ENCODE results near the gene LIFR. TPM values are rescaled to one million over a fixed set of nuclear protein-coding genes. Genes with fewer than 3 reads are reported as not detected.
A peak's percentile ranks its signal among the peaks of the same experiment; 100 is the strongest.
"Not testable (repeated sequence)": the region's sequence is repeated elsewhere in the genome, so short reads cannot be mapped to it uniquely, and the experiment has no call there.

LIFR gene
- total RNA-seq, 3 donors from 2014 or later, result 179 to 225 (median 222) TPM

DNA sequence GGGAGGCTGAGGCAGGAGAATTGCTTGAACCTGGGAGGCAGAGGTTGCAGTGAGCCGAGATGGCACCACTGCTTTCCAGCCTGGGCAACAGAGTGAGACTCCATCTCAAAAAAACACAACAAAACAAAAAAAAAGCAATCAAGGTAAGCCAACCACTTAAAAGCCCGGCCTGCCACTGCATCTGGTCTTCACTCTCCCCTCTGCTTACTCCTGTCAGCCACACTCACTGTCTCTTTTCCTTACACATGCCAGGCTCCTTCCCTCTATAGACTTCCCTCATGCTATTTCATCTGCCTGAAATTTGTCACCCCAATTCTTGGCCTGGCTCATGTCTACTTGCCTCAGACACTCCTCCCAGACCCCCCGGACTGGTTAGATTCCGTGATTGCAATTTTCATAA lies 17.6 kb upstream of the LIFR start:
- H3K9me3 ChIP-seq, result no peaks in the 10 kb centered on the region
- DNase-seq (ENCODE audit: low spot score in 2 of 2), result no peak
- no peaks in the 10 kb centered on the region for H3K27me3 ChIP-seq
- TF ChIP-seq POLR2AphosphoS5 (IDR thresholded peaks at IDR 0.05) (no peak), POLR2A (IDR thresholded peaks at IDR 0.05) (no peak)
- TF ChIP-seq, protein P1, sequence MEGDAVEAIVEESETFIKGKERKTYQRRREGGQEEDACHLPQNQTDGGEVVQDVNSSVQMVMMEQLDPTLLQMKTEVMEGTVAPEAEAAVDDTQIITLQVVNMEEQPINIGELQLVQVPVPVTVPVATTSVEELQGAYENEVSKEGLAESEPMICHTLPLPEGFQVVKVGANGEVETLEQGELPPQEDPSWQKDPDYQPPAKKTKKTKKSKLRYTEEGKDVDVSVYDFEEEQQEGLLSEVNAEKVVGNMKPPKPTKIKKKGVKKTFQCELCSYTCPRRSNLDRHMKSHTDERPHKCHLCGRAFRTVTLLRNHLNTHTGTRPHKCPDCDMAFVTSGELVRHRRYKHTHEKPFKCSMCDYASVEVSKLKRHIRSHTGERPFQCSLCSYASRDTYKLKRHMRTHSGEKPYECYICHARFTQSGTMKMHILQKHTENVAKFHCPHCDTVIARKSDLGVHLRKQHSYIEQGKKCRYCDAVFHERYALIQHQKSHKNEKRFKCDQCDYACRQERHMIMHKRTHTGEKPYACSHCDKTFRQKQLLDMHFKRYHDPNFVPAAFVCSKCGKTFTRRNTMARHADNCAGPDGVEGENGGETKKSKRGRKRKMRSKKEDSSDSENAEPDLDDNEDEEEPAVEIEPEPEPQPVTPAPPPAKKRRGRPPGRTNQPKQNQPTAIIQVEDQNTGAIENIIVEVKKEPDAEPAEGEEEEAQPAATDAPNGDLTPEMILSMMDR (IDR thresholded peaks at IDR 0.05), result no peak
- no peak overlapping the region for H3K4me3 ChIP-seq
- intact Hi-C loops (cut with DNase I; ENCODE audit: low total_unique reads), result no loop called here
- no peak overlapping the region for H3K27ac ChIP-seq
- no peaks in the 10 kb centered on the region for H3K4me1 ChIP-seq
- no peaks in the 10 kb centered on the region for H3K36me3 ChIP-seq

DNA sequence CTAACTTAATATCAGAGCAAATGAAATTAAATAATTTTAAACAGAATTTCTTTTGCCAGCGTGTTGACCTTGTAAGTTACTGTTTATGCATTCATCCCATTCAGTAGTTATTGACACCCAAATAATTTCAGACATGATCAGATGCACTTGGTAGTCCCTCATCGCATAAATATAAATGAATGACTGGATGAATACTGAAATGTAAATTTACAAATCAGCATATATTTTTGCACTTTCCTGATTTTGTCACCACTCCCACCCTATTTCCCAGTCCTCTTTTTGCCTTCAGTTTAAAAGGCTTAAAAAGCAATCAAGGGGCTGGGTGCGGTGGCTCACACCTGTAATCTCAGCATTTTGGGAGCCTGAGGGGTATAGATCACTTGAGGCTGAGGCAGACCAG lies 17.1 kb upstream of the LIFR start:
- Histone ChIP-seq H3K27me3 (no peaks in the 10 kb centered on the region), H3K4me1 (no peaks in the 10 kb centered on the region), H3K36me3 (no peaks in the 10 kb centered on the region), H3K9me3 (no peaks in the 10 kb centered on the region), H3K4me3 (no peak overlapping the region), H3K27ac (no peak overlapping the region)
- intact Hi-C loops (cut with DNase I; ENCODE audit: low total_unique reads), result no loop called here
- TF ChIP-seq POLR2A (IDR thresholded peaks at IDR 0.05) (no peak), POLR2AphosphoS5 (IDR thresholded peaks at IDR 0.05) (no peak)
- TF ChIP-seq, protein P1 (IDR thresholded peaks at IDR 0.05), result no peak
- DNase-seq (ENCODE audit: low spot score in 2 of 2), result no peak

DNA sequence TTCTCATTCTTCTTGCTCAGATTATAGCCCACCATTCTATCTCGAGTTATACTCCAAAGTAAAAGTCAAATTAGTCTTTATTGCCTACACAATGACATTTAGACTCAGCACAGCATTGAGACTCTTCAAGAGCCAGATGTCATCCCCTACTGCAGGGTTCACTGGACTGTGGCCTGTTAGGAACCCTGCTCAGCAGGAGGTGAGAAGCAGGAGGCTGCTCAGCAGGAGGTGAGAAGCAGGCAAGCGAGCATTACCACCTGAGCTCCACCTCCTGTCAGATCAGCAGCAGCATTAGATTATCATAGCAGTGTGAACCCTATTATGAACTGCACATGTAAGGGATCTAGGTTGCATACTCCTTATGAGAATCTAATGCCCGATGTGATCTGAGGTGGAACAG lies 12.7 kb upstream of the LIFR start:
- Histone ChIP-seq H3K36me3 (no peaks in the 10 kb centered on the region), H3K4me3 (no peak overlapping the region), H3K4me1 (no peaks in the 10 kb centered on the region), H3K9me3 (no peaks in the 10 kb centered on the region), H3K27ac (peak overlapping the region; percentile 66 to 74), H3K27me3 (no peaks in the 10 kb centered on the region)
- intact Hi-C loops (cut with DNase I; ENCODE audit: low total_unique reads), result loop anchor here (10.0 kb wide), 1 partner anchor 96 kb away; no protein-coding TSS in a partner anchor
- DNase-seq (ENCODE audit: low spot score in 2 of 2), result no peak
- TF ChIP-seq POLR2A (IDR thresholded peaks at IDR 0.05), result no peak
- TF ChIP-seq, protein P1 (IDR thresholded peaks at IDR 0.05), result no peak
- TF ChIP-seq POLR2AphosphoS5 (IDR thresholded peaks at IDR 0.05), result no peak

DNA sequence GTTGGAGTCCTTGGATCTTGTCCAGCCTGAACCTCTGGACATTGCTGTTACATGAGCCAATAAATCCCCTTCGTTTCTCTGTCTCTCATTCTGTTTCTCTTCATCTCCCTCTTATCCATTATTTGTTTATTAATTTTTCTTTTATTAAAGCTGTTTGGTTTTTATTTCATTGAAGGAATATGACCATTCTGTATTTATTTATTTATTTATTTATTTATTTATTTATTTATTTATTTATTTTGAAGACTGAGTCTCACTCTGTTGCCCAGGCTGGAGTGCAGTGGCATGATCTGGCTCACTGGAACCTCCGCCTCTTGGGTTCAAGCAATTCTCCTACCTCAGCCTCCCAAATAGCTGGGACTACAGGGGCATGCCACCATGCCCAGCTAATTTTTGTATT lies 10.9 kb upstream of the LIFR start:
- H3K27ac ChIP-seq; H3K36me3 ChIP-seq; H3K4me3 ChIP-seq; H3K9me3 ChIP-seq; H3K27me3 ChIP-seq; H3K4me1 ChIP-seq; DNase-seq (ENCODE audit: low spot score in 2 of 2): not testable (repeated sequence)
- intact Hi-C loops (cut with DNase I; ENCODE audit: low total_unique reads), result loop anchor here (10.0 kb wide), 1 partner anchor 97 kb away; no protein-coding TSS in a partner anchor

DNA sequence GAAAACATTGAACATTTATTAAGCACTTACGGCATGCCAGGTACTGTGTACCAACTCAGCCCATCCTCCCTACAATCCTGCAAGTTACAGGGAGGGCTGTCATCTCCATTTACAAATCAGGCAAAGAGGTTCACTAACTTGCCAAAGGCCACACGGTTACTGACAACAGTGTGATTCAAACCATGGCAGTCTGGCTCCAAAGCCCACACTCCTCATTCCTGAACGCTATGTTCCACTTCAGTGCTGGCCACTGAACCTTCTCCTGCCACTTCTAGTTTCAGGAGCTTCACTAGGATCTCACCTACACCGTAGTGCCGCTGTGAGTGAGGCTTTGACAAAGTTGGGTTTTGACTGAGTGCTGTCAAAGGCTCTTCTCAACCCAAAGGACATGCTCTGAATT lies 7.2 kb upstream of the LIFR start:
- Histone ChIP-seq H3K9me3 (no peaks in the 10 kb centered on the region), H3K4me1 (no peaks in the 10 kb centered on the region), H3K36me3 (no peaks in the 10 kb centered on the region), H3K4me3 (no peak overlapping the region), H3K27ac (no peak overlapping the region), H3K27me3 (no peaks in the 10 kb centered on the region)
- intact Hi-C loops (cut with DNase I; ENCODE audit: low total_unique reads), result loop anchor here (10.0 kb wide), 1 partner anchor 101 kb away; no protein-coding TSS in a partner anchor
- DNase-seq (ENCODE audit: low spot score in 2 of 2), result no peak
- TF ChIP-seq POLR2A (IDR thresholded peaks at IDR 0.05) (no peak), POLR2AphosphoS5 (IDR thresholded peaks at IDR 0.05) (no peak)
- TF ChIP-seq, protein P1 (IDR thresholded peaks at IDR 0.05), result no peak
